HepG2 (cell line): ENCODE measurements around the gene NFIC. TPM values are rescaled to one million over a fixed set of nuclear protein-coding genes. Genes with fewer than 3 reads are reported as not detected.
A peak's percentile ranks its signal among the peaks of the same experiment; 100 is the strongest.

ENCODE experiments used
- IRF1 ChIP-seq: sonication (generic); formaldehyde crosslinking; IDR thresholded peaks from 2 replicates; pipeline ENCODE4 v1.4.0; 2020; ENCODE audit warnings: low read depth, mild to moderate bottlenecking, missing genetic modification reagents
- NONO ChIP-seq, 2 experiments: fragments of 450-650 bp in 1 of 2; sonication (generic) in 1 of 2; formaldehyde crosslinking in 1 of 2; IDR thresholded peaks in 1 of 2; conservative IDR thresholded peaks in 1 of 2; 2 replicates each; pipeline versions ENCODE4 v1.6.1 to v1.8.0; 2017 to 2022; ENCODE audit warnings: mild to moderate bottlenecking in 1 of 2, missing genetic modification reagents in 1 of 2, moderate library complexity in 1 of 2
- RXRB ChIP-seq: IDR thresholded peaks from 2 replicates; pipeline ENCODE4 v1.6.1; 2016; ENCODE audit warnings: borderline replicate concordance, missing genetic modification reagents, missing compliant biosample characterization
- ZNF235 ChIP-seq: sonication (generic); formaldehyde crosslinking; IDR thresholded peaks from 2 replicates; pipeline ENCODE4 v1.8.1; 2023; ENCODE audit warnings: mild to moderate bottlenecking, missing genetic modification reagents, borderline replicate concordance
- ZNF496 ChIP-seq: sonication (generic); formaldehyde crosslinking; IDR thresholded peaks from 2 replicates; pipeline ENCODE4 v1.8.1; 2023; ENCODE audit warnings: mild to moderate bottlenecking, moderate library complexity, missing genetic modification reagents; ENCODE audit not compliant: insufficient replicate concordance
- ZNF503 ChIP-seq: sonication (generic); formaldehyde crosslinking; IDR thresholded peaks from 2 replicates; pipeline ENCODE4 v1.4.0; 2020; ENCODE audit warnings: missing genetic modification reagents
- polyA plus RNA-seq, 8 experiments: library from polyadenylated mRNA; depleted of rRNA in 3 of 8; stranded (reverse) in 7 of 8; unstranded in 1 of 8; fragments of >200 nt; fragmentation: Illumina TruSeq in 4 of 8; extraction: Trizol in 4 of 8; gene quantifications; 2 replicates each; pipeline versions ENCODE4 v1.2.1 to v1.2.3, GENCODE V29; 2011 to 2016; ENCODE audit warnings: low read depth in 4 of 8, missing spikeins in 1 of 8, mixed read lengths in 1 of 8; ENCODE audit not compliant: insufficient read depth in 1 of 8
- total RNA-seq, 5 experiments: library from RNA; depleted of rRNA; stranded (reverse); fragments of >200 nt; fragmentation: Illumina TruSeq; extraction: Trizol; gene quantifications; 2 replicates each; pipeline ENCODE4 v1.2.3, GENCODE V29; 2016; ENCODE audit warnings: low read depth in 1 of 5

NFIC gene
- total and polyA plus RNA-seq, 2 of the 13 experiments (the other 11 are each of a cell fraction or from before 2014, with no cell fraction given), result 1.3 to 2.5 TPM

GRCh38 chr19:3403489-3404323 lies 37.3 kb downstream of the NFIC start (continued):
- no peak for TF ChIP-seq ZNF496 (CRISPR knock-in tag)
- TF ChIP-seq IRF1 (CRISPR knock-in tag), result no peak
- peak; percentile 28; the same call in 1 of the 2 replicates for TF ChIP-seq RXRB
- TF ChIP-seq ZNF503, result no peak
- TF ChIP-seq NONO (IDR thresholded peaks at IDR 0.05), result no peak
- TF ChIP-seq NONO (CRISPR knock-in tag; conservative IDR thresholded peaks at IDR 0.05), result peak; percentile 39; the same call in 1 of the 2 replicates
- no peak for TF ChIP-seq ZNF235 (CRISPR knock-in tag)
